Endothelial cell (in vitro differentiated cells): ENCODE data around the gene REPIN1. TPM values are rescaled to one million over a fixed set of nuclear protein-coding genes. Genes with fewer than 3 reads are reported as not detected.

ENCODE experiments used
- DNase-seq: peaks from one replicate; pipeline ENCODE4 v3.0.0; 2021; ENCODE audit warnings: low spot score
- H3K27ac Mint-ChIP-seq: one replicate; pipeline ENCODE4 v1.8.0; 2021; ENCODE audit warnings: mixed read lengths, inconsistent platforms; ENCODE audit not compliant: unreplicated experiment
- H3K27me3 Mint-ChIP-seq: one replicate; pipeline ENCODE4 v1.8.0; 2021; ENCODE audit warnings: mild to moderate bottlenecking, moderate library complexity, mixed read lengths, inconsistent platforms; ENCODE audit not compliant: unreplicated experiment
- H3K36me3 Mint-ChIP-seq: one replicate; pipeline ENCODE4 v1.8.0; 2021; ENCODE audit warnings: mild to moderate bottlenecking, low read depth, mixed read lengths, inconsistent platforms; ENCODE audit not compliant: unreplicated experiment
- H3K4me1 Mint-ChIP-seq: one replicate; pipeline ENCODE4 v1.8.0; 2021; ENCODE audit warnings: mild to moderate bottlenecking, mixed read lengths, inconsistent platforms; ENCODE audit not compliant: unreplicated experiment
- H3K4me3 Mint-ChIP-seq: one replicate; pipeline ENCODE4 v1.8.0; 2021; ENCODE audit warnings: mild to moderate bottlenecking, mixed read lengths, inconsistent platforms; ENCODE audit not compliant: unreplicated experiment
- H3K9me3 Mint-ChIP-seq: one replicate; pipeline ENCODE4 v1.8.0; 2021; ENCODE audit warnings: mixed read lengths, inconsistent platforms; ENCODE audit not compliant: unreplicated experiment
- CTCF ChIP-seq: fragments of 200-600 bp; sonication (generic); IDR thresholded peaks from one replicate; pipeline ENCODE4 v1.5.0; 2021; ENCODE audit warnings: antibody characterized with exemption; ENCODE audit not compliant: unreplicated experiment
- total RNA-seq: library from RNA; stranded (reverse); fragmentation: NEBNext Ultra II Directional; extraction: Animal tissue kit (Norgen Biotek cat#: 25700); gene quantifications from one replicate; pipeline ENCODE4 v1.2.1, GENCODE V29; 2021; ENCODE audit not compliant: unreplicated experiment

The REPIN1 gene
- total RNA-seq, 1 donor from 2014 or later, result 138 TPM

GRCh38 chr7:150340875-150341262, 27.8 kb upstream of the REPIN1 start:
- peaks cover 11% of the 10 kb centered on the region for H3K36me3 Mint-ChIP-seq
- H3K9me3 Mint-ChIP-seq, result peaks cover 5% of the 10 kb centered on the region
- H3K27ac Mint-ChIP-seq, result no peak overlapping the region
- peaks cover 9% of the 10 kb centered on the region for H3K4me1 Mint-ChIP-seq
- no peak for TF ChIP-seq CTCF
- DNase-seq, result no peak
- H3K27me3 Mint-ChIP-seq, result peaks cover 8% of the 10 kb centered on the region
- H3K4me3 Mint-ChIP-seq, result peak overlapping the region; percentile 77

- peaks cover 9% of the 10 kb centered on the region for H3K4me1 Mint-ChIP-seq
- DNase-seq, result no peak
- peaks cover 5% of the 10 kb centered on the region for H3K9me3 Mint-ChIP-seq
- H3K27me3 Mint-ChIP-seq, result peaks cover 11% of the 10 kb centered on the region
- TF ChIP-seq CTCF, result no peak
- peak within 1 kb of the TSS; percentile 80 for H3K4me3 Mint-ChIP-seq
- no peak within 1 kb of the TSS for H3K27ac Mint-ChIP-seq
- peaks cover 15% of the 10 kb centered on the region for H3K36me3 Mint-ChIP-seq
Measured at GRCh38 chr7:150341263-150342120, 27.1 kb upstream of the REPIN1 start, which contains the start of gene RARRES2. Gene RARRES2, minus strand, starts transcription at chr7:150341629. Its CDS starts 1,020 bp downstream, at chr7:150340609.

- no peak for DNase-seq
- Mint-ChIP-seq H3K27me3 (peaks cover 11% of the 10 kb centered on the region), H3K36me3 (peaks cover 17% of the 10 kb centered on the region), H3K4me1 (peaks cover 9% of the 10 kb centered on the region), H3K9me3 (peaks cover 5% of the 10 kb centered on the region), H3K4me3 (peak overlapping the region; percentile 80), H3K27ac (no peak overlapping the region)
- TF ChIP-seq CTCF, result no peak
Measured at GRCh38 chr7:150342121-150342408, 26.6 kb upstream of the REPIN1 start.

- no peak for TF ChIP-seq CTCF
- DNase-seq, result no peak
- H3K4me1 Mint-ChIP-seq, result peaks cover 9% of the 10 kb centered on the region
- H3K27me3 Mint-ChIP-seq, result peaks cover 11% of the 10 kb centered on the region
- no peak overlapping the region for H3K4me3 Mint-ChIP-seq
- H3K36me3 Mint-ChIP-seq, result peaks cover 17% of the 10 kb centered on the region
- H3K27ac Mint-ChIP-seq, result no peak overlapping the region
- peaks cover 5% of the 10 kb centered on the region for H3K9me3 Mint-ChIP-seq
Measured at GRCh38 chr7:150343225-150343624, 25.4 kb upstream of the REPIN1 start.

GRCh38 chr7:150344299-150344698, 24.3 kb upstream of the REPIN1 start:
- DNase-seq, result no peak
- no peak for TF ChIP-seq CTCF
- Mint-ChIP-seq H3K27me3 (peaks cover 11% of the 10 kb centered on the region), H3K36me3 (peaks cover 17% of the 10 kb centered on the region), H3K4me3 (no peak overlapping the region), H3K4me1 (peaks cover 9% of the 10 kb centered on the region), H3K27ac (no peak overlapping the region), H3K9me3 (peaks cover 5% of the 10 kb centered on the region)
